ENCODE measurements around the gene MYL12A. TPM values are rescaled to one million over a fixed set of nuclear protein-coding genes. Genes with fewer than 3 reads are reported as not detected.

MYL12A gene
- total RNA-seq, 4 donors from 2014 or later = 297 to 460 (median 380) TPM

GRCh38 chr18:3246635-3247239 is 864 bp upstream of the MYL12A start:
- H3K9me3 ChIP-seq = no peaks in the 10 kb centered on the region
- intact Hi-C loops (cut with DNase I) = loop anchor here (5.0 to 10.0 kb wide), 3 partner anchors 182 to 314 kb away; partner anchors contain the start of gene LPIN2
- H3K4me1 ChIP-seq = peaks cover 21 to 61% (median 56%) of the 10 kb centered on the region in 4 donors
- H3K27ac ChIP-seq (replicated peaks in 1 of 4) = peak overlapping the region; percentile 99 to 100 (median 99)
- DNase-seq (ENCODE audit: extremely low spot score) = no peak
- peak overlapping the region; percentile 87 to 98 (median 94) for H3K4me3 ChIP-seq
- WGBS = 58% methylated on average over 21 of the region's 23 CpGs
- H3K36me3 ChIP-seq = peaks cover 0 to 12% (median 3%) of the 10 kb centered on the region in 4 donors
- no peaks in the 10 kb centered on the region for H3K27me3 ChIP-seq
- TF ChIP-seq EP300 (IDR thresholded peaks at IDR 0.05) (no peak), CTCF (IDR thresholded peaks at IDR 0.05) (no peak), POLR2AphosphoS5 (IDR thresholded peaks at IDR 0.05) (no peak), POLR2A (IDR thresholded peaks at IDR 0.05; ENCODE audit: low read depth) (no peak)

GRCh38 chr18:3248062-3248657 is 559 bp downstream of the MYL12A start:
- no peak for DNase-seq (ENCODE audit: extremely low spot score)
- Histone ChIP-seq H3K4me1 (peaks cover 30 to 76% (median 70%) of the 10 kb centered on the region in 4 donors), H3K36me3 (peaks cover under 1 to 15% (median 5%) of the 10 kb centered on the region in 4 donors), H3K4me3 (peak overlapping the region; percentile 87 to 98 (median 94)), H3K27me3 (no peaks in the 10 kb centered on the region), H3K27ac (replicated peaks in 1 of 4) (peak overlapping the region; percentile 99 to 100 (median 99)), H3K9me3 (no peaks in the 10 kb centered on the region)
- no peak for TF ChIP-seq POLR2AphosphoS5 (IDR thresholded peaks at IDR 0.05)
- TF ChIP-seq EP300 (IDR thresholded peaks at IDR 0.05) = no peak
- TF ChIP-seq CTCF (IDR thresholded peaks at IDR 0.05) = no peak
- no peak for TF ChIP-seq POLR2A (IDR thresholded peaks at IDR 0.05; ENCODE audit: low read depth)
- intact Hi-C loops (cut with DNase I) = loop anchor here (5.0 to 10.0 kb wide), 3 partner anchors 183 to 316 kb away; partner anchors contain the start of gene LPIN2
- WGBS = 0% methylated on average over 17 of the region's 22 CpGs

GRCh38 chr18:3248658-3249359 is 1.2 kb downstream of the MYL12A start:
- WGBS = 14% methylated on average over 9 of the region's 9 CpGs
- peaks cover 30 to 80% (median 77%) of the 10 kb centered on the region in 4 donors for H3K4me1 ChIP-seq
- TF ChIP-seq POLR2AphosphoS5 (IDR thresholded peaks at IDR 0.05) (peak in 1 of 2 donors; percentile 38), POLR2A (IDR thresholded peaks at IDR 0.05; ENCODE audit: low read depth) (no peak)
- peak overlapping the region; percentile 99 to 100 (median 99) for H3K27ac ChIP-seq (replicated peaks in 1 of 4)
- intact Hi-C loops (cut with DNase I) = loop anchor here (5.0 to 10.0 kb wide), 3 partner anchors 184 to 317 kb away; partner anchors contain the start of gene LPIN2
- H3K9me3 ChIP-seq = no peaks in the 10 kb centered on the region
- peaks cover 7 to 22% (median 11%) of the 10 kb centered on the region in 4 donors for H3K36me3 ChIP-seq
- no peaks in the 10 kb centered on the region for H3K27me3 ChIP-seq
- peak overlapping the region; percentile 87 to 98 (median 94) for H3K4me3 ChIP-seq
- no peak for DNase-seq (ENCODE audit: extremely low spot score)

- DNase-seq (ENCODE audit: extremely low spot score) = no peak
- peak overlapping the region in 2 of 4 donors; percentile 13 to 24 for H3K4me3 ChIP-seq
- H3K36me3 ChIP-seq = peaks cover 23 to 39% (median 28%) of the 10 kb centered on the region in 4 donors
- no peaks in the 10 kb centered on the region for H3K27me3 ChIP-seq
- H3K27ac ChIP-seq (replicated peaks in 1 of 4) = peak overlapping the region; percentile 99 to 100 (median 99)
- WGBS = 38% methylated on average over 6 of the region's 6 CpGs
- intact Hi-C loops (cut with DNase I) = no loop called here
- TF ChIP-seq POLR2A (IDR thresholded peaks at IDR 0.05; ENCODE audit: low read depth) = no peak
- TF ChIP-seq EP300 (IDR thresholded peaks at IDR 0.05) = no peak
- TF ChIP-seq POLR2AphosphoS5 (IDR thresholded peaks at IDR 0.05) = no peak
- no peak for TF ChIP-seq CTCF (IDR thresholded peaks at IDR 0.05)
- peaks cover 22 to 80% (median 76%) of the 10 kb centered on the region in 4 donors for H3K4me1 ChIP-seq
- H3K9me3 ChIP-seq = no peaks in the 10 kb centered on the region
Measured at GRCh38 chr18:3250237-3251107, 2.9 kb downstream of the MYL12A start.
